ENCODE measurements around the gene NDUFS6.

NDUFS6 gene

GRCh38 chr5:1776831-1777230 lies 24.4 kb upstream of the NDUFS6 start:
- Histone ChIP-seq H3K36me3 (ENCODE audit: control insufficient read depth, insufficient read depth, low read length) (no peaks in the 10 kb centered on the region), H3K27me3 (replicated peaks; ENCODE audit: control insufficient read depth, insufficient read depth, low read length, poor library complexity, severe bottlenecking) (no peaks in the 10 kb centered on the region), H3K4me1 (ENCODE audit: control insufficient read depth, insufficient read depth, low read length, poor library complexity, severe bottlenecking) (no peaks in the 10 kb centered on the region), H3K27ac (ENCODE audit: insufficient read depth, low read length, poor library complexity, severe bottlenecking) (no peak overlapping the region), H3K9me3 (ENCODE audit: control insufficient read depth, low read length) (no peaks in the 10 kb centered on the region), H3K4me3 (ENCODE audit: insufficient read depth, low read depth, low read length, poor library complexity, severe bottlenecking) (no peak overlapping the region)
- no peak for DNase-seq

DNA sequence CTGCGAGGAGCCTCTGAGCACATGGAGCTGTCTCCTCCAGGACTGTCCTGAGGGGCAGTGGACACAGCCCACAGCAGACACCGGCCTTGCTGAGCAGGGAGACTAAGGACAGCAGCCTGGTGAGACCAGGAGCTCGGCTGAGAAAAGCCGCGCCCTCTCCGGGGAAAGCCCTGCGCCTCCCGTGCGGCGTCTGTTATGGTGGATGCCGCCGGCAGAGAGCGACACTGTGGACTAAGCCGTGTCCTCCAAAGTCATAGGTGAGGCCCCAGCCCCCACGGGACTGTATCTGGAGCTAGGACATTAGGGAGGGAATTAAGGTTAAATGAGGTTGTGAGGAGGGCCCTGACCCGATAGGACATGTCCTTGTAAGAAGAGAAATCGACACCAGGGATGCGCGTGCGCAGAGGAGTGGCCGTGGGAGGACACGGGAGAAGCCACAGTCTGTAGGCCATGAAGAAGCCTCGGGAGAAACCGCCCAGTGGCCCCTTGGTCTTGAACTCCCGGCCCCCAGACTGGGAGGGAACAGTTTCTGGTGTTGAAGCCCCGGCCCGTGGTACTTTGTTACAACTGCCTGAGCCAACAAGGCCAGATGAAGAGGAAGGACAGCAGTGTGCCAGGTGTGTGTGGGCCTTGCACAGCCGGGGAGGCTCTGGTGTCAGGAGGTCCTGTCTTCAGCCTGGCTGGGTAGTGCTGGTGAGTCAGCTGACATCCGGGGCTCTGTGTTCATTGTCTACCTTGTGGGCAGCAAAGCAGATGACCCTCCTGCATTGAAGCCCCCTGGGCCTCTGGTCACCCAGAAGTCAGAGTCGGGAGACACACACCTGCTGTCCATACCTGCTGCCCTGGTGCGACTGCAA lies 23.7 kb upstream of the NDUFS6 start:
- DNase-seq: no peak
- Histone ChIP-seq H3K9me3 (ENCODE audit: control insufficient read depth, low read length) (no peaks in the 10 kb centered on the region), H3K27ac (ENCODE audit: insufficient read depth, low read length, poor library complexity, severe bottlenecking) (no peak overlapping the region), H3K27me3 (replicated peaks; ENCODE audit: control insufficient read depth, insufficient read depth, low read length, poor library complexity, severe bottlenecking) (no peaks in the 10 kb centered on the region), H3K4me3 (ENCODE audit: insufficient read depth, low read depth, low read length, poor library complexity, severe bottlenecking) (no peak overlapping the region), H3K4me1 (ENCODE audit: control insufficient read depth, insufficient read depth, low read length, poor library complexity, severe bottlenecking) (no peaks in the 10 kb centered on the region), H3K36me3 (ENCODE audit: control insufficient read depth, insufficient read depth, low read length) (no peaks in the 10 kb centered on the region)

- no peaks in the 10 kb centered on the region for H3K4me1 ChIP-seq (ENCODE audit: control insufficient read depth, insufficient read depth, low read length, poor library complexity, severe bottlenecking)
- H3K9me3 ChIP-seq (ENCODE audit: control insufficient read depth, low read length): no peaks in the 10 kb centered on the region
- DNase-seq: no peak
- no peaks in the 10 kb centered on the region for H3K27me3 ChIP-seq (replicated peaks; ENCODE audit: control insufficient read depth, insufficient read depth, low read length, poor library complexity, severe bottlenecking)
- H3K4me3 ChIP-seq (ENCODE audit: insufficient read depth, low read depth, low read length, poor library complexity, severe bottlenecking): no peak overlapping the region
- no peak overlapping the region for H3K27ac ChIP-seq (ENCODE audit: insufficient read depth, low read length, poor library complexity, severe bottlenecking)
- no peaks in the 10 kb centered on the region for H3K36me3 ChIP-seq (ENCODE audit: control insufficient read depth, insufficient read depth, low read length)
These were observed 22.8 kb upstream of the NDUFS6 start for GRCh38 chr5:1778138-1779020.

- Histone ChIP-seq H3K9me3 (ENCODE audit: control insufficient read depth, low read length) (no peaks in the 10 kb centered on the region), H3K27ac (ENCODE audit: insufficient read depth, low read length, poor library complexity, severe bottlenecking) (no peak overlapping the region), H3K27me3 (replicated peaks; ENCODE audit: control insufficient read depth, insufficient read depth, low read length, poor library complexity, severe bottlenecking) (no peaks in the 10 kb centered on the region), H3K36me3 (ENCODE audit: control insufficient read depth, insufficient read depth, low read length) (no peaks in the 10 kb centered on the region), H3K4me3 (ENCODE audit: insufficient read depth, low read depth, low read length, poor library complexity, severe bottlenecking) (no peak overlapping the region), H3K4me1 (ENCODE audit: control insufficient read depth, insufficient read depth, low read length, poor library complexity, severe bottlenecking) (no peaks in the 10 kb centered on the region)
- DNase-seq: no peak
These were observed 22.1 kb upstream of the NDUFS6 start for GRCh38 chr5:1779021-1779680.

DNA sequence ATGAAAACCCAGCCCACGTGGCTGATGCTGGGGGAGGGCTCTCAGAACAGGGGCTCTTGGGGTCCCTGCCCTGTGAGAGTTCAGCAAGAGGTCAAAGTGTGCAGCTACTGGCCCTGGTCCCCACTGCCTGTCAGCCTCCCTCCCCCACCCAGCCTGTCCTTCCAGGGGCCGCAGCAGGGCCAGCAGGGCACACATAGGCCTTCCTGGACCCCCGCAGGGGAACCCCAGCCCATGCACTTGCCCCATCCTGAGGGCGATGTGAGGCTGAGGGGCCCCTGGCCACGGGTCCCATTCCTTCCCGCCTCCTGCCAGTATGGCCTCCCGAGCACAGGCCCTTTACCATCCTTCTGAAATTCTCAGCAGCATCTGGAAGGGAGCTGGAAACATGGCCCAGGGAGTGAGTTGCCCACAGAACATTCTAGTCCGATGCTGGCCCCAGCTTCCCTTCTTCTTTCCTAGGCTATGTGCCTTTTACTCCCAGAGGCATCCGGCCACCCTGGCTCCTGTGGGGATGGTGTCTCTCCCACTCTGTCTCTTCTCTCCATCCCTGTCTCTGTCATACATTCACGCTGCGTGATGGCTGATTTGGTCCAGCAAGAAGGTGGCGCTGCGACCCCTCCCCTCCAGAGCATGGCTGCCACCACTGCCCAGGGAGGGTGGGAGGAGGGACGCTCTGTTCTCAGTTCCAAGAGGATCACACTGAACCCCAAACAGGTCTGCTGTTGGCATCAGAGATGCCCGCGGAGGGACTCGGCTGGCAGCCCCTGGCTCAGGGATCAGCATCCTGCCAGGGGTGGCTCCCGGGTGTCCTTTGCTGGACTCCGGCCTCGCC lies 21.2 kb upstream of the NDUFS6 start:
- no peak overlapping the region for H3K4me3 ChIP-seq (ENCODE audit: insufficient read depth, low read depth, low read length, poor library complexity, severe bottlenecking)
- no peak for DNase-seq
- no peaks in the 10 kb centered on the region for H3K27me3 ChIP-seq (replicated peaks; ENCODE audit: control insufficient read depth, insufficient read depth, low read length, poor library complexity, severe bottlenecking)
- H3K4me1 ChIP-seq (ENCODE audit: control insufficient read depth, insufficient read depth, low read length, poor library complexity, severe bottlenecking): no peaks in the 10 kb centered on the region
- H3K9me3 ChIP-seq (ENCODE audit: control insufficient read depth, low read length): no peaks in the 10 kb centered on the region
- no peak overlapping the region for H3K27ac ChIP-seq (ENCODE audit: insufficient read depth, low read length, poor library complexity, severe bottlenecking)
- no peaks in the 10 kb centered on the region for H3K36me3 ChIP-seq (ENCODE audit: control insufficient read depth, insufficient read depth, low read length)

DNA sequence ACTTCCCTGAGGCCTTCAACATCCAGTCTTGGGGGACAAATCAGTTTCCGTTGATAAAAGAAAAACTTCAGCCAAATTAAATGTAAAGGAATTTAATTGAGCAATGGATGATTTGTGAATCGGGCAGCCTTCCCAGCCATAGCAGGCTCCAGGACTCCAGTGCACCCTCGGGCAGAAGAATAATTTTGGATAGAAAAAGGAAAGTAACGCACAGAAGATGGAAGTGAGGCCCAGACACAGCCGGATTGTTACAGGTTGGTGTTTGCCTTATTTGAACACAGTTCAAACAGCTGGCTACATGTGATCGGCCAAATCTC lies 20.6 kb upstream of the NDUFS6 start:
- no peak for DNase-seq
- Histone ChIP-seq H3K27me3 (replicated peaks; ENCODE audit: control insufficient read depth, insufficient read depth, low read length, poor library complexity, severe bottlenecking) (no peaks in the 10 kb centered on the region), H3K4me1 (ENCODE audit: control insufficient read depth, insufficient read depth, low read length, poor library complexity, severe bottlenecking) (no peaks in the 10 kb centered on the region), H3K9me3 (ENCODE audit: control insufficient read depth, low read length) (no peaks in the 10 kb centered on the region), H3K4me3 (ENCODE audit: insufficient read depth, low read depth, low read length, poor library complexity, severe bottlenecking) (no peak overlapping the region), H3K27ac (ENCODE audit: insufficient read depth, low read length, poor library complexity, severe bottlenecking) (no peak overlapping the region), H3K36me3 (ENCODE audit: control insufficient read depth, insufficient read depth, low read length) (no peaks in the 10 kb centered on the region)

GRCh38 chr5:1781107-1781506 lies 20.1 kb upstream of the NDUFS6 start:
- DNase-seq: no peak
- H3K27ac ChIP-seq (ENCODE audit: insufficient read depth, low read length, poor library complexity, severe bottlenecking): no peak overlapping the region
- H3K9me3 ChIP-seq (ENCODE audit: control insufficient read depth, low read length): no peaks in the 10 kb centered on the region
- H3K27me3 ChIP-seq (replicated peaks; ENCODE audit: control insufficient read depth, insufficient read depth, low read length, poor library complexity, severe bottlenecking): no peaks in the 10 kb centered on the region
- no peaks in the 10 kb centered on the region for H3K4me1 ChIP-seq (ENCODE audit: control insufficient read depth, insufficient read depth, low read length, poor library complexity, severe bottlenecking)
- H3K4me3 ChIP-seq (ENCODE audit: insufficient read depth, low read depth, low read length, poor library complexity, severe bottlenecking): no peak overlapping the region
- H3K36me3 ChIP-seq (ENCODE audit: control insufficient read depth, insufficient read depth, low read length): no peaks in the 10 kb centered on the region

- Histone ChIP-seq H3K27me3 (replicated peaks; ENCODE audit: control insufficient read depth, insufficient read depth, low read length, poor library complexity, severe bottlenecking) (no peaks in the 10 kb centered on the region), H3K4me3 (ENCODE audit: insufficient read depth, low read depth, low read length, poor library complexity, severe bottlenecking) (no peak overlapping the region), H3K9me3 (ENCODE audit: control insufficient read depth, low read length) (no peaks in the 10 kb centered on the region), H3K36me3 (ENCODE audit: control insufficient read depth, insufficient read depth, low read length) (no peaks in the 10 kb centered on the region), H3K27ac (ENCODE audit: insufficient read depth, low read length, poor library complexity, severe bottlenecking) (no peak overlapping the region), H3K4me1 (ENCODE audit: control insufficient read depth, insufficient read depth, low read length, poor library complexity, severe bottlenecking) (no peaks in the 10 kb centered on the region)
- no peak for DNase-seq
These were observed 19.4 kb upstream of the NDUFS6 start for GRCh38 chr5:1781726-1782384.
